Liver (tissue), 9 donors: ENCODE data around the gene OCSTAMP. TPM values are rescaled to one million over a fixed set of nuclear protein-coding genes. Genes with fewer than 3 reads are reported as not detected.

Experiments
- DNase-seq: peaks from one replicate; pipeline ENCODE4 v3.0.0-alpha.2; 2017; ENCODE audit warnings: low spot score
- H3K27ac ChIP-seq, 2 donors: one replicate each; pipeline ENCODE4 v1.7.0; 2013; ENCODE audit warnings: inconsistent platforms in 2 of 2, low read length in 2 of 2, control low read depth in 1 of 2, low read depth in 1 of 2, mild to moderate bottlenecking in 1 of 2
- H3K27me3 ChIP-seq, 4 donors: one replicate each; pipeline versions ENCODE4 v1.6.1 to v1.7.0; 2013; ENCODE audit warnings: low read length in 3 of 4, inconsistent platforms in 1 of 4, mild to moderate bottlenecking in 1 of 4, moderate library complexity in 1 of 4; ENCODE audit not compliant: control insufficient read depth in 4 of 4, insufficient read depth in 4 of 4
- H3K36me3 ChIP-seq, 4 donors: one replicate each; pipeline versions ENCODE4 v1.6.1 to v1.7.0; 2013; ENCODE audit warnings: low read length in 3 of 4, mild to moderate bottlenecking in 3 of 4, low read depth in 1 of 4, moderate library complexity in 1 of 4; ENCODE audit not compliant: control insufficient read depth in 4 of 4, insufficient read depth in 3 of 4
- H3K4me1 ChIP-seq, 4 donors: one replicate each; pipeline versions ENCODE4 v1.6.1 to v1.7.0; 2013; ENCODE audit warnings: low read length in 3 of 4, mild to moderate bottlenecking in 3 of 4, moderate library complexity in 1 of 4; ENCODE audit not compliant: control insufficient read depth in 4 of 4, insufficient read depth in 4 of 4
- H3K4me3 ChIP-seq, 3 donors: one replicate each; pipeline versions ENCODE4 v1.6.1 to v1.7.0; 2013; ENCODE audit warnings: low read length in 3 of 3, control low read depth in 1 of 3, low read depth in 1 of 3, mild to moderate bottlenecking in 1 of 3
- H3K9ac ChIP-seq, 2 donors: one replicate each; pipeline ENCODE4 v1.7.0; 2013; ENCODE audit warnings: low read length in 2 of 2, mild to moderate bottlenecking in 2 of 2, moderate library complexity in 2 of 2, control low read depth in 1 of 2, low read depth in 1 of 2
- H3K9me3 ChIP-seq, 4 donors: one replicate each; pipeline versions ENCODE4 v1.6.1 to v1.7.0; 2013; ENCODE audit warnings: low read length in 3 of 4; ENCODE audit not compliant: control insufficient read depth in 4 of 4
- CTCF ChIP-seq: fragments of 150-350 bp; IDR thresholded peaks from 2 replicates; pipeline ENCODE4 v1.5.1; 2017; ENCODE audit warnings: improper control_type of control experiment, low read depth, low read length; ENCODE audit not compliant: missing input control
- EGR1 ChIP-seq, 2 donors: IDR thresholded peaks; 2 replicates each; pipeline ENCODE4 v1.6.1; 2016 to 2018; ENCODE audit warnings: antibody characterized with exemption in 2 of 2, low read depth in 2 of 2
- FOXA2 ChIP-seq: IDR thresholded peaks from 2 replicates; pipeline ENCODE4 v1.6.1; 2016; ENCODE audit warnings: antibody characterized with exemption
- JUND ChIP-seq, 2 donors: IDR thresholded peaks; 2 replicates each; pipeline ENCODE4 v1.6.1; 2016; ENCODE audit warnings: antibody characterized with exemption in 2 of 2
- NR2F2 ChIP-seq: IDR thresholded peaks from 2 replicates; pipeline ENCODE4 v1.6.1; 2016; ENCODE audit warnings: antibody characterized with exemption
- RAD21 ChIP-seq, 2 donors: IDR thresholded peaks; 2 replicates each; pipeline ENCODE4 v1.6.1; 2016; ENCODE audit warnings: antibody characterized with exemption in 2 of 2, mild to moderate bottlenecking in 2 of 2
- RXRA ChIP-seq, 2 donors: IDR thresholded peaks; 2 replicates each; pipeline ENCODE4 v1.6.1; 2017 to 2018; ENCODE audit warnings: antibody characterized with exemption in 2 of 2, mild to moderate bottlenecking in 1 of 2
- WGBS: extraction: QIAGEN DNeasy Blood & Tissue Kit; methylation state at CpG from one replicate; pipeline ENCODE4 v1.1.7; 2013; 5-methylcytosine and 5-hydroxymethylcytosine counted together
- polyA plus RNA-seq, 2 donors: library from polyadenylated mRNA; stranded (reverse) in 1 of 2; unstranded in 1 of 2; fragments of 200-250 nt in 1 of 2; fragments of >200 nt in 1 of 2; fragmentation: Nextera tagmentation in 1 of 2; extraction: Ambion mirVana in 1 of 2; gene quantifications; one replicate each; pipeline versions ENCODE4 v1.2.1 to v1.2.3, GENCODE V29; 2013 to 2015
- total RNA-seq, 2 donors: library from RNA; depleted of rRNA; stranded (reverse); fragments of >200 nt; gene quantifications; one replicate each; pipeline ENCODE4 v1.2.3, GENCODE V29; 2014
- TF ChIP-seq, protein P1 (sequence below): IDR thresholded peaks from 2 replicates; pipeline ENCODE4 v1.6.1; 2016; ENCODE audit warnings: antibody characterized with exemption, mild to moderate bottlenecking
- donor health status: healthy.
- donor health status: healthy.
- donor health status: healthy.
- donor health status: healthy.
- donor health status: healthy.

The OCSTAMP gene
- total and polyA plus RNA-seq, 4 donors = not detected

DNA sequence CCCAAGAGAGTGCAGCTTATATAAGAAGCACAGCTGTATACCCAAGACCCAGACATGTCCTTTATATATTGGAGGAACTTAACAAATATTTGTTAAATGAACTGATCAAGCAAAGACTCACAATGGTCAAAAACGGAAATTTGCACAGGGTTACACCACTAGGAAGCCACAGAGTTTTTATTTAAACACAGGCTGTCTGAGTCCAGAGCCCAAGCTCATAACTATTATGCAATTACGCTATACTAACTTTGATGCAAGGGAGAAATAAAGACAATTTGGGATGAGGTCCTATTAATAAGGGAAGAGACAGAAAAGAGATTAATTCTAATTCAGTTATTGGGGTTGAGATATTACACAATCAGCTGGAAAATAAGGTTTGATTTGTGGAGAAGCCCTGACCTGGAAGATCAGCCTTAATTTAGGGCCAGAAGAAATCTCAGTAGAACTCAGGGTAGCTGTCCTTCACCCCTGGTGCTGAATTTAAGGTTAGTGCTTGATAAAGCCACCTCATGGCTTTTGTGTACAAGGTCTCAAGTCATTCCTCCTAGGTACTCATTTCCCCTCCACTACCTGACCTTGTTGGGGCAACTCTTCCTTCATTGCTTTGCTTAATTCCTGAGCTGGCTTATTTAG is 26.6 kb downstream of the OCSTAMP start:
- WGBS = 51% methylated on average over 2 of the region's 2 CpGs
- no peaks in the 10 kb centered on the region for H3K36me3 ChIP-seq
- H3K9ac ChIP-seq = no peak overlapping the region
- no peaks in the 10 kb centered on the region for H3K4me1 ChIP-seq
- no peak for TF ChIP-seq NR2F2
- TF ChIP-seq, protein P1, sequence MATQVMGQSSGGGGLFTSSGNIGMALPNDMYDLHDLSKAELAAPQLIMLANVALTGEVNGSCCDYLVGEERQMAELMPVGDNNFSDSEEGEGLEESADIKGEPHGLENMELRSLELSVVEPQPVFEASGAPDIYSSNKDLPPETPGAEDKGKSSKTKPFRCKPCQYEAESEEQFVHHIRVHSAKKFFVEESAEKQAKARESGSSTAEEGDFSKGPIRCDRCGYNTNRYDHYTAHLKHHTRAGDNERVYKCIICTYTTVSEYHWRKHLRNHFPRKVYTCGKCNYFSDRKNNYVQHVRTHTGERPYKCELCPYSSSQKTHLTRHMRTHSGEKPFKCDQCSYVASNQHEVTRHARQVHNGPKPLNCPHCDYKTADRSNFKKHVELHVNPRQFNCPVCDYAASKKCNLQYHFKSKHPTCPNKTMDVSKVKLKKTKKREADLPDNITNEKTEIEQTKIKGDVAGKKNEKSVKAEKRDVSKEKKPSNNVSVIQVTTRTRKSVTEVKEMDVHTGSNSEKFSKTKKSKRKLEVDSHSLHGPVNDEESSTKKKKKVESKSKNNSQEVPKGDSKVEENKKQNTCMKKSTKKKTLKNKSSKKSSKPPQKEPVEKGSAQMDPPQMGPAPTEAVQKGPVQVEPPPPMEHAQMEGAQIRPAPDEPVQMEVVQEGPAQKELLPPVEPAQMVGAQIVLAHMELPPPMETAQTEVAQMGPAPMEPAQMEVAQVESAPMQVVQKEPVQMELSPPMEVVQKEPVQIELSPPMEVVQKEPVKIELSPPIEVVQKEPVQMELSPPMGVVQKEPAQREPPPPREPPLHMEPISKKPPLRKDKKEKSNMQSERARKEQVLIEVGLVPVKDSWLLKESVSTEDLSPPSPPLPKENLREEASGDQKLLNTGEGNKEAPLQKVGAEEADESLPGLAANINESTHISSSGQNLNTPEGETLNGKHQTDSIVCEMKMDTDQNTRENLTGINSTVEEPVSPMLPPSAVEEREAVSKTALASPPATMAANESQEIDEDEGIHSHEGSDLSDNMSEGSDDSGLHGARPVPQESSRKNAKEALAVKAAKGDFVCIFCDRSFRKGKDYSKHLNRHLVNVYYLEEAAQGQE = peak; percentile 98
- H3K4me3 ChIP-seq = no peak overlapping the region
- no peak for DNase-seq
- H3K27me3 ChIP-seq = peaks cover 0 to 6% (median 0%) of the 10 kb centered on the region in 4 donors
- no peak overlapping the region for H3K27ac ChIP-seq
- H3K9me3 ChIP-seq = no peaks in the 10 kb centered on the region

- DNase-seq = no peak
- Histone ChIP-seq H3K9me3 (no peaks in the 10 kb centered on the region), H3K27me3 (peaks cover 0 to 6% (median 0%) of the 10 kb centered on the region in 4 donors), H3K9ac (no peak overlapping the region), H3K4me3 (no peak overlapping the region), H3K36me3 (no peaks in the 10 kb centered on the region), H3K4me1 (no peaks in the 10 kb centered on the region), H3K27ac (no peak overlapping the region)
- no peak for TF ChIP-seq RXRA (IDR thresholded peaks at IDR 0.05)
- no peak for TF ChIP-seq NR2F2
- 49% methylated on average over 5 of the region's 5 CpGs for WGBS
These were observed 27.3 kb downstream of the OCSTAMP start for GRCh38 chr20:46523108-46523507.

DNA sequence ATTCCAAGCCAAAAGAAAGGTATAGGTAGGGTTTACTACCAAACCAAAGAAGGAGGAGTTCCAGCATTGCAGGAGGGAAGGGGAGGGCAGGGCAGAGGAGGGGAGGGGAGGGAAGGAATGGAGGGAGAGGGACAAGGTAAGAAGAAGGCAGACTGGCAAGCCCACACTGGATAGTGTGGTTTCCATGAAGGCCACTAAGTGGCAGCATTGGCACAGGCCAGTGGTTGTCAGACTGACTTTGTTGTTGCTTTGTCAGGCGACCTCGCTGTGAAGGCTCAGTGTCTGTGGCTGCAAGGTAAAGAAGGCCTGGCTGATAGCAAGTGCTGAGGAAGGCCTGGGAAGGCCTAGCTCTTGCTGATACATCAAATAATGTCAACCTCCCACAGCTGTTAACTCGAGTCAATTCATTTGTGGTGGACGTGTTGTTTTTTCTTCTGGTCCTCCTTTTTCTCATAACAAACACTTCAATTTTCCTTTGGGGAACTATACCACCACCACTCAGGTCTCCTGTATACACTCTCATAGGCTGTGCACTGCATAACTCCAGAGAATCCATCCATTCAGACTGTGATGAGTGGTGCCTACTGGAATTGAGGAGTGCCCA is 29.4 kb downstream of the OCSTAMP start:
- no peak overlapping the region for H3K27ac ChIP-seq
- H3K36me3 ChIP-seq = peaks cover 0 to 1% (median 0%) of the 10 kb centered on the region in 4 donors
- H3K9ac ChIP-seq = no peak overlapping the region
- TF ChIP-seq NR2F2 (no peak), JUND (IDR thresholded peaks at IDR 0.05) (no peak), EGR1 (IDR thresholded peaks at IDR 0.05; ENCODE audit: low read depth in 2 of 2) (no peak), FOXA2 (no peak), RXRA (IDR thresholded peaks at IDR 0.05) (no peak), CTCF (peak; percentile 63), RAD21 (IDR thresholded peaks at IDR 0.05) (peak; percentile 85 to 93)
- no peaks in the 10 kb centered on the region for H3K27me3 ChIP-seq
- 50% methylated on average over 4 of the region's 4 CpGs for WGBS
- no peaks in the 10 kb centered on the region for H3K4me1 ChIP-seq
- DNase-seq = no peak
- no peaks in the 10 kb centered on the region for H3K9me3 ChIP-seq
- no peak overlapping the region for H3K4me3 ChIP-seq
